Stimulated activated CD4-positive, alpha-beta T cell treated with anti-CD3 and anti-CD28 coated beads, TNF-alpha, amount 100 ng/mL, for 1 hour (primary cell): ENCODE results near the gene MGAT2.
"Not testable (repeated sequence)": the region's sequence is repeated elsewhere in the genome, so short reads cannot be mapped to it uniquely, and the experiment has no call there.

ENCODE experiments used
- DNase-seq, 3 donors: peaks; one replicate each; pipeline ENCODE4 v3.0.0-alpha.2; 2020; ENCODE audit warnings: low read depth in 3 of 3, low spot score in 1 of 3

Gene MGAT2

GRCh38 chr14:49653508-49653907 is 32.9 kb downstream of the MGAT2 start:
- no peak for DNase-seq

GRCh38 chr14:49654511-49654910 is 33.9 kb downstream of the MGAT2 start:
- DNase-seq: no peak

GRCh38 chr14:49657500-49657899 is 36.9 kb downstream of the MGAT2 start:
- DNase-seq: not testable (repeated sequence)

- no peak for DNase-seq
These were observed 39.2 kb downstream of the MGAT2 start for GRCh38 chr14:49659526-49660455.

- DNase-seq: no peak
These were observed 49.9 kb downstream of the MGAT2 start for GRCh38 chr14:49670475-49670874.
